Kidney (tissue), 14 donors: ENCODE data around the gene DZIP3. TPM values are rescaled to one million over a fixed set of nuclear protein-coding genes. Genes with fewer than 3 reads are reported as not detected.

Experiments used
- DNase-seq, 5 donors: peaks; one replicate each; pipeline ENCODE4 v3.0.0-alpha.2; 2013 to 2020
- FAIRE-seq: peaks from 2 replicates; lab custom pipeline; 2012; peaks lifted over from hg19 to GRCh38; lab: Jason Lieb, UNC
- H3K27ac ChIP-seq, 2 donors: one replicate each; pipeline ENCODE4 v1.7.0; 2013; ENCODE audit warnings: low read depth in 2 of 2, low read length in 2 of 2, inconsistent platforms in 1 of 2
- H3K27me3 ChIP-seq: one replicate; pipeline ENCODE4 v1.7.1; 2013; ENCODE audit warnings: low read length, inconsistent platforms; ENCODE audit not compliant: control insufficient read depth, insufficient read depth
- H3K36me3 ChIP-seq, 3 donors: one replicate each; pipeline versions ENCODE4 v1.7.0 to v1.7.1; 2013; ENCODE audit warnings: low read length in 3 of 3, control low read depth in 1 of 3, inconsistent platforms in 1 of 3; ENCODE audit not compliant: insufficient read depth in 3 of 3, control insufficient read depth in 2 of 3
- H3K4me1 ChIP-seq, 3 donors: one replicate each; pipeline versions ENCODE4 v1.7.0 to v1.7.1; 2013; ENCODE audit warnings: low read length in 3 of 3, inconsistent platforms in 1 of 3, low read depth in 1 of 3; ENCODE audit not compliant: control insufficient read depth in 2 of 3, insufficient read depth in 2 of 3
- H3K4me3 ChIP-seq, 3 donors: one replicate each; pipeline versions ENCODE4 v1.7.0 to v1.8.1; 2013; ENCODE audit warnings: low read length in 3 of 3, control low read depth in 1 of 3, inconsistent platforms in 1 of 3
- H3K9ac ChIP-seq, 3 donors: one replicate each; pipeline versions ENCODE4 v1.7.0 to v1.7.1; 2013; ENCODE audit warnings: low read length in 3 of 3, control low read depth in 1 of 3, inconsistent platforms in 1 of 3
- H3K9me3 ChIP-seq, 3 donors: one replicate each; pipeline versions ENCODE4 v1.7.0 to v1.7.1; 2013; ENCODE audit warnings: low read length in 3 of 3, control low read depth in 1 of 3, inconsistent platforms in 1 of 3; ENCODE audit not compliant: control insufficient read depth in 2 of 3, insufficient read depth in 1 of 3
- CTCF ChIP-seq: IDR thresholded peaks from 3 replicates; pipeline ENCODE4 v1.5.1; 2012; ENCODE audit warnings: mild to moderate bottlenecking, moderate library complexity, borderline replicate concordance; ENCODE audit not compliant: insufficient read depth; ENCODE audit errors: extremely low read depth
- intact Hi-C: fragments of 100-400 bp; cut with DNase I; formaldehyde crosslinking; loops from one replicate; pipeline ENCODE4 v1.11.1; 2022
- polyA plus RNA-seq: library from polyadenylated mRNA; stranded (reverse); fragments of 350-450 nt; fragmentation: Illumina TruSeq; extraction: RNeasy Lipid Tissue Mini Kit (QIAGEN cat#74804); gene quantifications from one replicate; pipeline ENCODE4 v1.2.3, GENCODE V29; 2014; ENCODE audit warnings: low read depth, low replicate concordance; ENCODE audit not compliant: insufficient read depth
- total RNA-seq: library from RNA; stranded (reverse); fragmentation: NEBNext Ultra II Directional; extraction: Animal tissue kit (Norgen Biotek cat#: 25700); gene quantifications from one replicate; pipeline ENCODE4 v1.2.1, GENCODE V29; 2021
- donor health status: control.
- donor health status: control.
- donor health status: control.
- donor health status: control.
- donor health status: control.
- donor health status: DM: yes; HTN: yes; CAD: no.
- donor health status: Normal renal cell carcinoma (clear cell type).

The DZIP3 gene
- total and polyA plus RNA-seq, 2 donors from 2014 or later, result 9.4 to 15.5 TPM

- no peak overlapping the region for H3K4me3 ChIP-seq
- no peaks in the 10 kb centered on the region for H3K27me3 ChIP-seq
- peaks cover 0 to 6% (median 0%) of the 10 kb centered on the region in 3 donors for H3K36me3 ChIP-seq
- intact Hi-C loops, result no loop called here
- DNase-seq (no peak), FAIRE-seq (no peak)
- TF ChIP-seq CTCF, result no peak
- no peaks in the 10 kb centered on the region for H3K9me3 ChIP-seq
- H3K27ac ChIP-seq, result no peak overlapping the region
- no peak overlapping the region for H3K9ac ChIP-seq
- peaks cover 0 to 4% (median 0%) of the 10 kb centered on the region in 3 donors for H3K4me1 ChIP-seq
These were observed 27.0 kb upstream of the DZIP3 start for GRCh38 chr3:108562565-108562964.

- intact Hi-C loops, result no loop called here
These were observed 25.0 kb upstream of the DZIP3 start for GRCh38 chr3:108564564-108564963.

GRCh38 chr3:108565506-108565905 is 24.0 kb upstream of the DZIP3 start:
- Histone ChIP-seq H3K9me3 (no peaks in the 10 kb centered on the region), H3K27me3 (no peaks in the 10 kb centered on the region), H3K4me1 (peaks cover 0 to 4% (median 0%) of the 10 kb centered on the region in 3 donors), H3K27ac (no peak overlapping the region), H3K4me3 (no peak overlapping the region), H3K9ac (no peak overlapping the region), H3K36me3 (peaks cover 0 to 2% (median 0%) of the 10 kb centered on the region in 3 donors)
- intact Hi-C loops, result no loop called here
- DNase-seq, result no peak
- no peak for FAIRE-seq
- TF ChIP-seq CTCF, result no peak

More at GRCh38 chr3:108564564-108564963, 25.0 kb upstream of the DZIP3 start:
- Histone ChIP-seq H3K9ac (no peak overlapping the region), H3K4me1 (peaks cover 0 to 4% (median 0%) of the 10 kb centered on the region in 3 donors), H3K9me3 (no peaks in the 10 kb centered on the region), H3K36me3 (peaks cover 0 to 3% (median 0%) of the 10 kb centered on the region in 3 donors), H3K27ac (no peak overlapping the region), H3K4me3 (no peak overlapping the region), H3K27me3 (no peaks in the 10 kb centered on the region)
- FAIRE-seq, result no peak
- no peak for TF ChIP-seq CTCF
- peak in 1 of 5 donors; percentile 15 for DNase-seq

- intact Hi-C loops, result no loop called here
- FAIRE-seq, result no peak
- TF ChIP-seq CTCF, result no peak
- no peaks in the 10 kb centered on the region for H3K36me3 ChIP-seq
- H3K4me1 ChIP-seq, result peaks cover 0 to 4% (median 0%) of the 10 kb centered on the region in 3 donors
- H3K27ac ChIP-seq, result no peak overlapping the region
- no peak overlapping the region for H3K9ac ChIP-seq
- H3K27me3 ChIP-seq, result no peaks in the 10 kb centered on the region
- DNase-seq, result no peak
- no peaks in the 10 kb centered on the region for H3K9me3 ChIP-seq
- no peak overlapping the region for H3K4me3 ChIP-seq
These were observed 22.9 kb upstream of the DZIP3 start for GRCh38 chr3:108566599-108566998.
